A673 (cell line): ENCODE results near the gene TMEM26.

Source experiments
- CTCF ChIP-seq: fragments of 300-800, 200-600 bp; sonication (generic); conservative IDR thresholded peaks from 2 replicates; pipeline ENCODE4 v1.5.1; 2017; ENCODE audit warnings: low read depth, mild to moderate bottlenecking, antibody characterized with exemption, low read length, moderate library complexity, mixed read lengths
- EZH2 ChIP-seq: fragments of 200-600 bp; sonication (generic); IDR thresholded peaks from 2 replicates; pipeline ENCODE4 v1.6.1; 2017; ENCODE audit warnings: borderline replicate concordance, low read depth, mild to moderate bottlenecking, mixed read lengths, antibody characterized with exemption, low read length; ENCODE audit not compliant: poor library complexity, severe bottlenecking

- TF ChIP-seq CTCF (no peak), EZH2 (no peak)
Measured at GRCh38 chr10:61408105-61408504, 45.1 kb downstream of the TMEM26 start.
